HepG2 (cell line): ENCODE results near the gene LSM2. TPM values are rescaled to one million over a fixed set of nuclear protein-coding genes. Genes with fewer than 3 reads are reported as not detected.

ENCODE experiments used
- FOXA1 ChIP-seq, 2 experiments: fragments of 450-650 bp in 1 of 2; sonication (generic) in 1 of 2; formaldehyde crosslinking in 1 of 2; IDR thresholded peaks; 2 replicates each; pipeline versions ENCODE4 v1.4.0 to v1.6.1; 2016 to 2020; ENCODE audit warnings: missing genetic modification reagents in 1 of 2
- HCFC1 ChIP-seq: fragments of 150-350 bp; IDR thresholded peaks from 2 replicates; pipeline ENCODE4 v1.6.1; 2014; ENCODE audit warnings: low read depth, low read length
- LCORL ChIP-seq, 2 experiments: fragments of 450-650 bp in 1 of 2; sonication (generic) in 1 of 2; formaldehyde crosslinking in 1 of 2; IDR thresholded peaks; 2 replicates each; pipeline versions ENCODE4 v1.5.0 to v1.6.1; 2017 to 2020; ENCODE audit warnings: antibody characterized with exemption in 1 of 2, missing genetic modification reagents in 1 of 2
- NR2F1 ChIP-seq, 2 experiments: fragments of 450-650 bp in 1 of 2; formaldehyde crosslinking in 1 of 2; IDR thresholded peaks; 2 replicates each; pipeline versions ENCODE4 v1.5.0 to v1.6.1; 2016 to 2020; ENCODE audit warnings: mild to moderate bottlenecking in 1 of 2, missing compliant biosample characterization in 1 of 2, missing genetic modification reagents in 1 of 2, moderate library complexity in 1 of 2
- POLR2A ChIP-seq, 2 experiments: IDR thresholded peaks; 2 replicates each; pipeline ENCODE4 v1.6.1; 2011; ENCODE audit warnings: low read depth in 2 of 2, low read length in 2 of 2, mild to moderate bottlenecking in 1 of 2, moderate library complexity in 1 of 2; ENCODE audit not compliant: insufficient read depth in 1 of 2
- RFX1 ChIP-seq: fragments of 450-650 bp; IDR thresholded peaks from 2 replicates; pipeline ENCODE4 v1.6.1; 2017
- SCMH1 ChIP-seq: sonication (generic); formaldehyde crosslinking; IDR thresholded peaks from 2 replicates; pipeline ENCODE4 v1.9.0; 2021; ENCODE audit warnings: missing genetic modification reagents, mild to moderate bottlenecking, borderline replicate concordance
- SSRP1 ChIP-seq: IDR thresholded peaks from 2 replicates; pipeline ENCODE4 v1.6.1; 2016; ENCODE audit warnings: control low read depth
- ZBTB3 ChIP-seq: sonication (generic); formaldehyde crosslinking; IDR thresholded peaks from 2 replicates; pipeline ENCODE4 v1.4.0; 2020; ENCODE audit warnings: low read depth, mild to moderate bottlenecking, moderate library complexity, missing genetic modification reagents, borderline replicate concordance
- ZFP36L1 ChIP-seq: sonication (generic); formaldehyde crosslinking; IDR thresholded peaks from 2 replicates; pipeline ENCODE4 v1.8.0; 2022; ENCODE audit warnings: mild to moderate bottlenecking, missing genetic modification reagents, moderate library complexity
- ZNF124 ChIP-seq: sonication (generic); formaldehyde crosslinking; IDR thresholded peaks from 2 replicates; pipeline ENCODE4 v1.4.0; 2020; ENCODE audit warnings: missing genetic modification reagents
- ZNF274 ChIP-seq: sonication (generic); formaldehyde crosslinking; IDR thresholded peaks from 2 replicates; pipeline ENCODE4 v1.5.1; 2020; ENCODE audit warnings: mild to moderate bottlenecking, missing genetic modification reagents
- polyA plus RNA-seq, 8 experiments: library from polyadenylated mRNA; depleted of rRNA in 3 of 8; stranded (reverse) in 7 of 8; unstranded in 1 of 8; fragments of >200 nt; fragmentation: Illumina TruSeq in 4 of 8; extraction: Trizol in 4 of 8; gene quantifications; 2 replicates each; pipeline versions ENCODE4 v1.2.1 to v1.2.3, GENCODE V29; 2011 to 2016; ENCODE audit warnings: low read depth in 4 of 8, missing spikeins in 1 of 8, mixed read lengths in 1 of 8; ENCODE audit not compliant: insufficient read depth in 1 of 8
- total RNA-seq, 5 experiments: library from RNA; depleted of rRNA; stranded (reverse); fragments of >200 nt; fragmentation: Illumina TruSeq; extraction: Trizol; gene quantifications; 2 replicates each; pipeline ENCODE4 v1.2.3, GENCODE V29; 2016; ENCODE audit warnings: low read depth in 1 of 5
- TF ChIP-seq, protein P1 (sequence below), 2 experiments: sonication (generic) in 1 of 2; formaldehyde crosslinking in 1 of 2; IDR thresholded peaks; 2 replicates each; pipeline versions ENCODE4 v1.4.0 to v1.6.1; 2016 to 2020; ENCODE audit warnings: borderline replicate concordance in 1 of 2, low read depth in 1 of 2, mild to moderate bottlenecking in 1 of 2, missing genetic modification reagents in 1 of 2
- TF ChIP-seq, protein P2 (sequence below): sonication (generic); formaldehyde crosslinking; IDR thresholded peaks from 2 replicates; pipeline ENCODE4 v1.4.0; 2020; ENCODE audit warnings: missing genetic modification reagents
- TF ChIP-seq, protein P3 (sequence below): sonication (generic); formaldehyde crosslinking; IDR thresholded peaks from 2 replicates; pipeline ENCODE4 v1.4.0; 2020; ENCODE audit warnings: low read depth, mild to moderate bottlenecking, missing genetic modification reagents
- TF ChIP-seq, protein P4 (sequence below): sonication (generic); formaldehyde crosslinking; IDR thresholded peaks from 2 replicates; pipeline ENCODE4 v1.9.0; 2021; ENCODE audit warnings: missing genetic modification reagents, mild to moderate bottlenecking, borderline replicate concordance
- TF ChIP-seq, protein P5 (sequence below): sonication (generic); formaldehyde crosslinking; IDR thresholded peaks from 2 replicates; pipeline ENCODE4 v1.4.0; 2020; ENCODE audit warnings: missing genetic modification reagents, borderline replicate concordance

The LSM2 gene
- total and polyA plus RNA-seq, 2 of the 13 experiments (the other 11 are each of a cell fraction or from before 2014, with no cell fraction given) = 69.4 to 90.5 TPM

DNA sequence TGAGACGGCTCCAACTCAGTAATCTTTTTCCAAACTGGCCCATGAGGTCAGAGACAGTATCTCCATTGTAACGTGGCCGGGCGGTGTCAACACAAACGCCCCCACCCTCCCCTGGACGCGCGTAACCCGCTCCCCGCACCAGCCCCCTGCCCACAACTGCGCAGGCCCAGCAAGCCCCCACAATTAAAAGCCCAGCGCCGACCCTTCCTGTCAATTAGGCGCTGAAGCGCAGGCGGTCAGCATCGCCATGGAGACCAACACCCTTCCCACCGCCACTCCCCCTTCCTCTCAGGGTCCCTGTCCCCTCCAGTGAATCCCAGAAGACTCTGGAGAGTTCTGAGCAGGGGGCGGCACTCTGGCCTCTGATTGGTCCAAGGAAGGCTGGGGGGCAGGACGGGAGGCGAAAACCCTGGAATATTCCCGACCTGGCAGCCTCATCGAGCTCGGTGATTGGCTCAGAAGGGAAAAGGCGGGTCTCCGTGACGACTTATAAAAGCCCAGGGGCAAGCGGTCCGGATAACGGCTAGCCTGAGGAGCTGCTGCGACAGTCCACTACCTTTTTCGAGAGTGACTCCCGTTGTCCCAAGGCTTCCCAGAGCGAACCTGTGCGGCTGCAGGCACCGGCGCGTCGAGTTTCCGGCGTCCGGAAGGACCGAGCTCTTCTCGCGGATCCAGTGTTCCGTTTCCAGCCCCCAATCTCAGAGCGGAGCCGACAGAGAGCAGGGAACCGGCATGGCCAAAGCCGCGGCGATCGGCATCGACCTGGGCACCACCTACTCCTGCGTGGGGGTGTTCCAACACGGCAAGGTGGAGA lies 8.5 kb upstream of the LSM2 start, which contains the start of the genes HSPA1A and HSPA1L (continued):
- TF ChIP-seq, protein P1, sequence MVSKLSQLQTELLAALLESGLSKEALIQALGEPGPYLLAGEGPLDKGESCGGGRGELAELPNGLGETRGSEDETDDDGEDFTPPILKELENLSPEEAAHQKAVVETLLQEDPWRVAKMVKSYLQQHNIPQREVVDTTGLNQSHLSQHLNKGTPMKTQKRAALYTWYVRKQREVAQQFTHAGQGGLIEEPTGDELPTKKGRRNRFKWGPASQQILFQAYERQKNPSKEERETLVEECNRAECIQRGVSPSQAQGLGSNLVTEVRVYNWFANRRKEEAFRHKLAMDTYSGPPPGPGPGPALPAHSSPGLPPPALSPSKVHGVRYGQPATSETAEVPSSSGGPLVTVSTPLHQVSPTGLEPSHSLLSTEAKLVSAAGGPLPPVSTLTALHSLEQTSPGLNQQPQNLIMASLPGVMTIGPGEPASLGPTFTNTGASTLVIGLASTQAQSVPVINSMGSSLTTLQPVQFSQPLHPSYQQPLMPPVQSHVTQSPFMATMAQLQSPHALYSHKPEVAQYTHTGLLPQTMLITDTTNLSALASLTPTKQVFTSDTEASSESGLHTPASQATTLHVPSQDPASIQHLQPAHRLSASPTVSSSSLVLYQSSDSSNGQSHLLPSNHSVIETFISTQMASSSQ (IDR thresholded peaks at IDR 0.05; ENCODE audit: low read depth) = no peak
- TF ChIP-seq, protein P1 (CRISPR knock-in tag; IDR thresholded peaks at IDR 0.05; ENCODE audit: borderline replicate concordance) = no peak
- TF ChIP-seq, protein P2, sequence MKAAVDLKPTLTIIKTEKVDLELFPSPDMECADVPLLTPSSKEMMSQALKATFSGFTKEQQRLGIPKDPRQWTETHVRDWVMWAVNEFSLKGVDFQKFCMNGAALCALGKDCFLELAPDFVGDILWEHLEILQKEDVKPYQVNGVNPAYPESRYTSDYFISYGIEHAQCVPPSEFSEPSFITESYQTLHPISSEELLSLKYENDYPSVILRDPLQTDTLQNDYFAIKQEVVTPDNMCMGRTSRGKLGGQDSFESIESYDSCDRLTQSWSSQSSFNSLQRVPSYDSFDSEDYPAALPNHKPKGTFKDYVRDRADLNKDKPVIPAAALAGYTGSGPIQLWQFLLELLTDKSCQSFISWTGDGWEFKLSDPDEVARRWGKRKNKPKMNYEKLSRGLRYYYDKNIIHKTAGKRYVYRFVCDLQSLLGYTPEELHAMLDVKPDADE = no peak
- TF ChIP-seq ZNF274 (CRISPR knock-in tag) = no peak
- no peak for TF ChIP-seq LCORL (IDR thresholded peaks at IDR 0.05)
- TF ChIP-seq LCORL (CRISPR knock-in tag; IDR thresholded peaks at IDR 0.05) = peak; percentile 61; the same call in 1 of the 2 replicates
- TF ChIP-seq POLR2A (IDR thresholded peaks at IDR 0.05; ENCODE audit: insufficient read depth in 1 of 2, low read depth in 2 of 2, low read length in 2 of 2) = peak; percentile 99 to 100
- TF ChIP-seq, protein P3, sequence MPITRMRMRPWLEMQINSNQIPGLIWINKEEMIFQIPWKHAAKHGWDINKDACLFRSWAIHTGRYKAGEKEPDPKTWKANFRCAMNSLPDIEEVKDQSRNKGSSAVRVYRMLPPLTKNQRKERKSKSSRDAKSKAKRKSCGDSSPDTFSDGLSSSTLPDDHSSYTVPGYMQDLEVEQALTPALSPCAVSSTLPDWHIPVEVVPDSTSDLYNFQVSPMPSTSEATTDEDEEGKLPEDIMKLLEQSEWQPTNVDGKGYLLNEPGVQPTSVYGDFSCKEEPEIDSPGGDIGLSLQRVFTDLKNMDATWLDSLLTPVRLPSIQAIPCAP (CRISPR knock-in tag) = no peak
- TF ChIP-seq SSRP1 = no peak
- TF ChIP-seq, protein P4, sequence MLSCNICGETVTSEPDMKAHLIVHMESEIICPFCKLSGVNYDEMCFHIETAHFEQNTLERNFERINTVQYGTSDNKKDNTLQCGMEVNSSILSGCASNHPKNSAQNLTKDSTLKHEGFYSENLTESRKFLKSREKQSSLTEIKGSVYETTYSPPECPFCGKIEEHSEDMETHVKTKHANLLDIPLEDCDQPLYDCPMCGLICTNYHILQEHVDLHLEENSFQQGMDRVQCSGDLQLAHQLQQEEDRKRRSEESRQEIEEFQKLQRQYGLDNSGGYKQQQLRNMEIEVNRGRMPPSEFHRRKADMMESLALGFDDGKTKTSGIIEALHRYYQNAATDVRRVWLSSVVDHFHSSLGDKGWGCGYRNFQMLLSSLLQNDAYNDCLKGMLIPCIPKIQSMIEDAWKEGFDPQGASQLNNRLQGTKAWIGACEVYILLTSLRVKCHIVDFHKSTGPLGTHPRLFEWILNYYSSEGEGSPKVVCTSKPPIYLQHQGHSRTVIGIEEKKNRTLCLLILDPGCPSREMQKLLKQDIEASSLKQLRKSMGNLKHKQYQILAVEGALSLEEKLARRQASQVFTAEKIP = no peak
- 0 out of 2 replicates have a peak, but pooled peaks have one; percentile 63 for TF ChIP-seq ZFP36L1 (CRISPR knock-in tag)
- peak; percentile 21; the same call in 1 of the 2 replicates for TF ChIP-seq RFX1
- TF ChIP-seq HCFC1 = no peak
- TF ChIP-seq ZNF124 (CRISPR knock-in tag) = no peak
- TF ChIP-seq, protein P5, sequence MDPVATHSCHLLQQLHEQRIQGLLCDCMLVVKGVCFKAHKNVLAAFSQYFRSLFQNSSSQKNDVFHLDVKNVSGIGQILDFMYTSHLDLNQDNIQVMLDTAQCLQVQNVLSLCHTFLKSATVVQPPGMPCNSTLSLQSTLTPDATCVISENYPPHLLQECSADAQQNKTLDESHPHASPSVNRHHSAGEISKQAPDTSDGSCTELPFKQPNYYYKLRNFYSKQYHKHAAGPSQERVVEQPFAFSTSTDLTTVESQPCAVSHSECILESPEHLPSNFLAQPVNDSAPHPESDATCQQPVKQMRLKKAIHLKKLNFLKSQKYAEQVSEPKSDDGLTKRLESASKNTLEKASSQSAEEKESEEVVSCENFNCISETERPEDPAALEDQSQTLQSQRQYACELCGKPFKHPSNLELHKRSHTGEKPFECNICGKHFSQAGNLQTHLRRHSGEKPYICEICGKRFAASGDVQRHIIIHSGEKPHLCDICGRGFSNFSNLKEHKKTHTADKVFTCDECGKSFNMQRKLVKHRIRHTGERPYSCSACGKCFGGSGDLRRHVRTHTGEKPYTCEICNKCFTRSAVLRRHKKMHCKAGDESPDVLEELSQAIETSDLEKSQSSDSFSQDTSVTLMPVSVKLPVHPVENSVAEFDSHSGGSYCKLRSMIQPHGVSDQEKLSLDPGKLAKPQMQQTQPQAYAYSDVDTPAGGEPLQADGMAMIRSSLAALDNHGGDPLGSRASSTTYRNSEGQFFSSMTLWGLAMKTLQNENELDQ (CRISPR knock-in tag) = no peak
- TF ChIP-seq SCMH1 (CRISPR knock-in tag) = no peak
- TF ChIP-seq FOXA1 (IDR thresholded peaks at IDR 0.05) = no peak
- no peak for TF ChIP-seq FOXA1 (CRISPR knock-in tag; IDR thresholded peaks at IDR 0.05)
- TF ChIP-seq NR2F1 (CRISPR knock-in tag; IDR thresholded peaks at IDR 0.05) = no peak
- no peak for TF ChIP-seq ZBTB3 (CRISPR knock-in tag)
